NCI-H2227 (cell line): ENCODE results near the gene DNAJB6.

ENCODE experiments used
- DNase-seq: peaks from one replicate; lab custom pipeline; 2025; ENCODE audit not compliant: unreplicated experiment; lab: John Stamatoyannopoulos, UW

The DNAJB6 gene

GRCh38 chr7:157425137-157425731 is 88.4 kb downstream of the DNAJB6 start:
- no peak for DNase-seq

- DNase-seq: no peak
Measured at GRCh38 chr7:157425761-157426160, 89.0 kb downstream of the DNAJB6 start.

DNA sequence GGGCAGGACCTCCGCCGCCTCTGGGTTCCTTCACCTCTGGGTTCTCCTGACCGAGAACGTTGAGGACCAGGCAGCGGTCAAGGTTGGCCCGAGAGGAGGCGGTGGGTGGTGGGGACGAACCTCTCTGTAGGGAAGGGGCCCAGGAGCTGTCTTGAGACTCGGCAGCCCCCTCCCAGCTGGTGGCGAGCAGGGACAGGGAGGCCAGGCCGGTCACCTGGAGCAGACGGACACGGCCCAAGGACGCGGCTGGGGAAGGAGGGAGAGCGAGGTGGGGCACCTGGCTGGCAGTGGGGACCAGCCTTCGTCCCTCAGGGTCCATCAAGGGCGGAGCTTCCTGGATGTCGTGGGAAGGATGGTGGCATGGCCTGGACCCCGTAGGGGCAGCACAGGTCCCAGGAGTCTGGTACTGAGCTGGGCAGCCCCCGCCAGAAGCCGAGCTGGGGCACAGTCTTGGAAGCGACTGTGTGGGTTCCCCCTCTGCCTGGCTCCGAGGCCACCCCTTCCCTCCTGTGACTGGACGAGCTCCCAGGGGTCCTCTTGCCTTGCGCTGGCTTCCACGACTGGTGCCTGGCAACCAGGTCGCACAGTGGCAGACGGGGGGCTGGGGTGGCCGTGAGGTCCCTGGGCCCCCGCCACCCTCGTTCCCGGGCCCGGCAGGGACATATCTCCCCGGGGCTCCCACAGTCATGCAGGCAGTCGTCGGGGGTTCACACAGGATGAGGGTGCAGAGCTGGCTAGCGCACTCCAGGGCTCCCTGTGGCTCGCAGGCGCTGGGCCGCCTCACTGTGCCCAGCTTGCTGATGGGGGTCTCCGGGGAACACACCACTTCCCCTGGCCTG is 89.9 kb downstream of the DNAJB6 start:
- DNase-seq: no peak

DNA sequence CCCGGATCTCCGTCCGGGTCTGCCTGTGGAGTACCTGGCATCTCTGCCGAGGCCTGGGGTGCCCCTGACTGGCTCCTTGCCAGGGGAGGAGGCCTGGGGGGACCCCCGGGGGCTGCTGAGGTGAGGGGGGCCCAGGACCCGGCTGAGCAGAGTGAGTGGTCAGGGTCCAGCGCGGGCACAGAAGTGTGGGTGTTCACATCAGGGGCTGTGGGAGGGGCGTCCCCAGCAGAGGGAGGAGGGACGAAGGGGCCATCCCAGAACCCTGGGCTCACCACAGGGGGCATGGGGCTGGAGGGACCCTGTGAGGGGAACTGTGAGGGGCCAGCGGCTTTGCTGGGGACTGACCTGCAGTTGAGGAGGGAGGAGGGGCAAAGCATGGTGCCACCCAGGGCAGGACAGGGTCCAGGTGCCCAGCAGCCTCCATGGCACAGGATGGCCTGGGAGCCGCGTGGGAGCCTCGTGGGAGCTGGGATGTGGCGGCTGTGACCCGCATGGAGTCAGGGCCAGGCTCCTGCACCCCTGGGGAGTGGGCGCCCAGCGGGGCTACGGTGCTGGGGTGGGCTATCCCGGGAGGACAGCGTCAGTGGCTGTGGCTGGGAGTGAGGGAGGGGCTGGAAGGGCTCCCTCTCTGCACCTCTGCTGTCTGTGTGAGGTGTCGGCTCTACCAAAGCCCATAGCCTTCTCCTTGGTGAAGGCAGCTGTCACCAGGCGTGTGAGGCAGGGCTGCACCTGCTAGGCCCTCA is 91.2 kb downstream of the DNAJB6 start:
- no peak for DNase-seq

- no peak for DNase-seq
Measured at GRCh38 chr7:157428554-157428945, 91.7 kb downstream of the DNAJB6 start.

DNA sequence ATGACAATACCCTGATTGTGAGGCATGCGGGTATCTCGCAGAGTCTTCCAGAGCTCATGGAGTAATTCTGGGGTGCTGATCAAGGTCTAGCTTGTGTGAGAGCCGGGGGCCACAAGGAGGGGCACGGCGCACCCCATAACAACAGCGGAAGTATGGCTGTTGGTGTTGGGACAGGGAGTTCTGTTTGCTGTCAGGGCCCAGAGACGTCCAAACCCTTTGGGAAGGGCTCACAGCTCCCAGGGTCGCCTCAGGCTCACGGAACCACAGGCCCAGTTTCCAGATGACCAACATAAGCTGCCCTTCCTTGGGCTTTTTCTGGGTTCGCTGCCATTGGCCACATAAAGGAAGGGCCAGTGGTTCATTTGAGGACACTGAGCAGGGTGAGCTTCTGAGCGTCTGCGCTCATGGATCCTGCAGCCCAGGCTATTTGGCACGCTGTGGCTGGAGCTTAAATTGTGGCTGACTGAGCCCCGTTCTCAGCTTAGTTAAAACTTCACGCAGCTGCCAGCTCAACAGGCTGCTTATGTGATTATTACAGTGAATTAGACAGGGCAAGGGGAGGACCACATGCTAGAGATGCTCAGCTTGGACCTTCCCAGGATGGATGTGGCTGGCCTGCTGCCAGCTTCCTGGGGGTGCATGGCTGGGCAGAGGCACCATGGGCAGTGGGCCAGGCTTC is 92.3 kb downstream of the DNAJB6 start:
- DNase-seq: peak; percentile 24

DNA sequence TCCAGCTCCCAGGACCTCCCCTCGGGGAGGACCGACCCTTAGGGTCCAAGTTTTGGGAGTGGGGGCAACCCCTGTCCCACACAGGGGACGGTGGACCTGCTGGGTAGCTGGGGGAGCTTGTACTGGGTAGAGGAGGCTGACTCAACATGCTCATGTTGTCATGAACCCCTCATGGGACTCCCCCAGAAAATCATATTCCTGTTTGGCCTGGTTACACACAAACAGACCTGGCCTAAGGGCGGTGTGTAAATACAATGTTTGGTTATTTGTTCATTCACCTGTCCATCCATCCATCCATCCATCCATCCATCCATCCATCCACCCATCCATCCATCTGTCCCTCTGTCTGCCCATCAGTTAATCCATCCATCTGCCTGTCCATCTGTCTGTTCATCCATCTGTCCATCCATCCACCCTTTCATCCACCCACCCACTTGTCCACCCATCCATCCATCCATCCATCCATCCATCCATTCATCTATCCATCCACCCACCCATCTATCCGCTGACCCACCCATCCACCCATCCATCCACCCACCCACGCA is 92.9 kb downstream of the DNAJB6 start:
- DNase-seq: no peak

GRCh38 chr7:157430721-157431120 is 93.9 kb downstream of the DNAJB6 start:
- no peak for DNase-seq

DNA sequence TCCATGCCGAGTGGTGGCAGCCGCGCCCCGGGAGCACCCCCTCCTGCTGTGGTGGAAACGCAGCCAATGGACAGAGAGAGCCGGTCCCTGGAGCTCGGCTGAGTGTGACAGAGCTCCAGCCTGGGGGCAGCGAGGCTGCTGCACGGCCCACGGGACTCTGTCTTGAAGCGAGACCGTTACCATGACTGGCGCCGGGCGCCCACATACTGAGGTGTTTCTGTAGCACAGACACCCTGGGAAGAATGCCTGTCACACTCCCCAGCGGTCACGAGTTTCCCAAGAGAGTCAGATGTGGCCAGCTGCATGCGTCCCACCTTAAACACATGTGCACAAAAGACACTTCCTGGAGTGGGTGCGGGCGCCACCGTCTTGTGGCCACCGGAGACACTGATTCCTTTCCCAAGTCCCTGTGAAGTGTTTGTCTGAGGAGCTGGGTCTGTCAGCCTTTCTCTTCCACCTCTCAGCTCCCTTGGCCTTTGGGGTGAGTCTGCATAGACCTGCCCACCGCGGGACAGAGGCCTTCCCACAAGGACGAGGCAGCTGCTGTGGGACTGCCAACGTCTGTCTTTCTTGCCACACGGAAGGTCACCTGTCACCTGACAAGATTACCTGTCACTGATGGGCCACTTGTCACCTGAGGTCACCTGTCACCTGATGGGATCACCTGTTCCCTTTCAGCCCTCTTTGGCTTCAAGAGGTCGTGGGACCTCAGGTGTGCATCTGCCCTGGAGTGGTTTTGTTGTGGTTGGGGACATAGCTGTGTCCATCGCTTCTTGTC is 94.6 kb downstream of the DNAJB6 start:
- DNase-seq: no peak

- DNase-seq: no peak
Measured at GRCh38 chr7:157431951-157432540, 95.2 kb downstream of the DNAJB6 start.

GRCh38 chr7:157432541-157432956 is 95.7 kb downstream of the DNAJB6 start:
- peak; percentile 90 for DNase-seq

- DNase-seq: peak; percentile 86
Measured at GRCh38 chr7:157432957-157433576, 96.3 kb downstream of the DNAJB6 start.

DNA sequence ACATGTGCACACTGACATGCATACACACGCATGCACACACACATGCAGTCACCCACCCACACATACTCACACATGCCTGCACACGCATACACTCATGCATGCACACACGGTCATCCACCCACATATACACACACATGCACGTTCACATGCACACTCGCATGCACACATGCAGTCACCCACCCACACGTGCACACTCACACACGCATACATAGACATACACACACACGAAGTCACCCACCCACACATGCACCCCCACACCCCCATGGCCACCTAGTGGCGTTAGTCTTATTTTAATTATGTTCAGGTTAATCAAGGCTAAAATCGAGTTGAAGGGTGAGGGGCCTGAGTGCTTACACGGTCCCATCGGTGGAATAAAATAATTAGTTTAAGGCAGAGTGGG is 96.8 kb downstream of the DNAJB6 start:
- DNase-seq: no peak

GRCh38 chr7:157434231-157434630 is 97.4 kb downstream of the DNAJB6 start:
- DNase-seq: no peak

- DNase-seq: no peak
Measured at GRCh38 chr7:157434701-157435100, 97.9 kb downstream of the DNAJB6 start.

- DNase-seq: no peak
Measured at GRCh38 chr7:157436076-157436475, 99.3 kb downstream of the DNAJB6 start.

- no peak for DNase-seq
Measured at GRCh38 chr7:157436763-157437480, 100.1 kb downstream of the DNAJB6 start.

GRCh38 chr7:157437519-157438061 is 100.8 kb downstream of the DNAJB6 start:
- DNase-seq: no peak
